Hepatic stellate cell (primary cell): ENCODE data around the gene NOP53.

Source experiments
- DNase-seq: peaks from one replicate; pipeline ENCODE4 v3.0.0; 2011; ENCODE audit warnings: low spot score

NOP53 gene

DNA sequence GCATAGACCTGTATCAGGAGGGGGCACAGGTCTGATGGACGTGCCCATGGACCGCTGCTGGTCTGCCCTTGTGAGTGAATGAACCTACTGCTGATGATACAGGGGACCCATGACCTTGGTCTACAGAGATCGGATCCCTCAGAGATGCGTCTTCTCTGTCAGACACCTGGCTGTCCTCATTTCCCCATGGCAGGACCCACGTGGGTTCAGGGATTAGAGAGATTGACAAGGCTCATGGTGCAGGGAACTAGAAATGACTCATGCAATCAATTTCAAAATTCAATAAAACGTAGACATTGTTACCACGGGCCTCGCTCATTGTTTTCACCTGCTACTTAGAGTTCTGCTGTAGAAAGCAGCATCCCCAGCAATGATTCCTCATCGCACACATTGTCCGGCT lies 60.0 kb downstream of the NOP53 start:
- DNase-seq, result no peak

GRCh38 chr19:47806435-47806834 lies 61.1 kb downstream of the NOP53 start:
- DNase-seq, result no peak
